ENCODE measurements around the gene LIPC.

LIPC gene

GRCh38 chr15:58469432-58470353 is 37.9 kb downstream of the LIPC start:
- CTCF ChIA-PET, result interaction anchor here (0.7 kb wide), 1 partner anchor 257 kb away, joined by 3 read pairs; no protein-coding TSS in a partner anchor
- H3K9me3 ChIP-seq (ENCODE audit: control insufficient read depth, insufficient read depth, low read depth, low read length), result no peaks in the 10 kb centered on the region
- no peak overlapping the region for H3K27ac ChIP-seq (ENCODE audit: extremely low read depth, low read depth, low read length)
- no peaks in the 10 kb centered on the region for H3K36me3 ChIP-seq (ENCODE audit: control insufficient read depth in 2 of 2, insufficient read depth in 1 of 2, low read length in 2 of 2)
- POLR2A ChIA-PET, result no interaction called here
- H3K4me1 ChIP-seq (ENCODE audit: control insufficient read depth, insufficient read depth, low read length), result no peaks in the 10 kb centered on the region; the same call in 1 of the 2 replicates
- H3K4me3 ChIP-seq (ENCODE audit: low read depth, low read length), result no peak overlapping the region
- TF ChIP-seq ZNF792 (tag by site-specific recombination; IDR thresholded peaks at IDR 0.05), result no peak
- no peak for TF ChIP-seq ZBTB48 (tag by site-specific recombination; IDR thresholded peaks at IDR 0.05)
- TF ChIP-seq ZNF121 (tag by site-specific recombination; IDR thresholded peaks at IDR 0.05), result no peak
- TF ChIP-seq ZNF701 (tag by site-specific recombination; IDR thresholded peaks at IDR 0.05), result no peak
- no peak for TF ChIP-seq SCRT1 (tag by site-specific recombination; IDR thresholded peaks at IDR 0.05; ENCODE audit: borderline replicate concordance)
- TF ChIP-seq, protein P1, sequence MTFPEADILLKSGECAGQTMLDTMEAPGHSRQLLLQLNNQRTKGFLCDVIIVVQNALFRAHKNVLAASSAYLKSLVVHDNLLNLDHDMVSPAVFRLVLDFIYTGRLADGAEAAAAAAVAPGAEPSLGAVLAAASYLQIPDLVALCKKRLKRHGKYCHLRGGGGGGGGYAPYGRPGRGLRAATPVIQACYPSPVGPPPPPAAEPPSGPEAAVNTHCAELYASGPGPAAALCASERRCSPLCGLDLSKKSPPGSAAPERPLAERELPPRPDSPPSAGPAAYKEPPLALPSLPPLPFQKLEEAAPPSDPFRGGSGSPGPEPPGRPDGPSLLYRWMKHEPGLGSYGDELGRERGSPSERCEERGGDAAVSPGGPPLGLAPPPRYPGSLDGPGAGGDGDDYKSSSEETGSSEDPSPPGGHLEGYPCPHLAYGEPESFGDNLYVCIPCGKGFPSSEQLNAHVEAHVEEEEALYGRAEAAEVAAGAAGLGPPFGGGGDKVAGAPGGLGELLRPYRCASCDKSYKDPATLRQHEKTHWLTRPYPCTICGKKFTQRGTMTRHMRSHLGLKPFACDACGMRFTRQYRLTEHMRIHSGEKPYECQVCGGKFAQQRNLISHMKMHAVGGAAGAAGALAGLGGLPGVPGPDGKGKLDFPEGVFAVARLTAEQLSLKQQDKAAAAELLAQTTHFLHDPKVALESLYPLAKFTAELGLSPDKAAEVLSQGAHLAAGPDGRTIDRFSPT (tag by site-specific recombination; IDR thresholded peaks at IDR 0.05), result no peak
- TF ChIP-seq ZNF324 (tag by site-specific recombination; IDR thresholded peaks at IDR 0.05), result no peak
- TF ChIP-seq HOXD13 (CRISPR knock-in tag; IDR thresholded peaks at IDR 0.05; ENCODE audit: borderline replicate concordance), result no peak
- TF ChIP-seq ZNF621 (tag by site-specific recombination; IDR thresholded peaks at IDR 0.05), result no peak
- TF ChIP-seq ZNF48 (tag by site-specific recombination; IDR thresholded peaks at IDR 0.05), result no peak
- TF ChIP-seq ZNF18 (tag by site-specific recombination; IDR thresholded peaks at IDR 0.05), result no peak
- TF ChIP-seq ZBTB17 (tag by site-specific recombination; IDR thresholded peaks at IDR 0.05), result no peak
- TF ChIP-seq ZNF660 (tag by site-specific recombination; IDR thresholded peaks at IDR 0.05), result peak; percentile 61
- TF ChIP-seq ZNF114 (tag by site-specific recombination; IDR thresholded peaks at IDR 0.05), result no peak
- no peak for TF ChIP-seq ZNF501 (tag by site-specific recombination; IDR thresholded peaks at IDR 0.05)
- peak; percentile 59; the same call in 1 of the 2 replicates for TF ChIP-seq SP7 (tag by site-specific recombination; IDR thresholded peaks at IDR 0.05)
- no peak for TF ChIP-seq ZNF830 (tag by site-specific recombination; IDR thresholded peaks at IDR 0.05; ENCODE audit: low read depth)
- no peak for TF ChIP-seq ZNF155 (tag by site-specific recombination; IDR thresholded peaks at IDR 0.05)
- TF ChIP-seq, protein P2, sequence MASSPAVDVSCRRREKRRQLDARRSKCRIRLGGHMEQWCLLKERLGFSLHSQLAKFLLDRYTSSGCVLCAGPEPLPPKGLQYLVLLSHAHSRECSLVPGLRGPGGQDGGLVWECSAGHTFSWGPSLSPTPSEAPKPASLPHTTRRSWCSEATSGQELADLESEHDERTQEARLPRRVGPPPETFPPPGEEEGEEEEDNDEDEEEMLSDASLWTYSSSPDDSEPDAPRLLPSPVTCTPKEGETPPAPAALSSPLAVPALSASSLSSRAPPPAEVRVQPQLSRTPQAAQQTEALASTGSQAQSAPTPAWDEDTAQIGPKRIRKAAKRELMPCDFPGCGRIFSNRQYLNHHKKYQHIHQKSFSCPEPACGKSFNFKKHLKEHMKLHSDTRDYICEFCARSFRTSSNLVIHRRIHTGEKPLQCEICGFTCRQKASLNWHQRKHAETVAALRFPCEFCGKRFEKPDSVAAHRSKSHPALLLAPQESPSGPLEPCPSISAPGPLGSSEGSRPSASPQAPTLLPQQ (tag by site-specific recombination; IDR thresholded peaks at IDR 0.05), result 0 out of 2 replicates have a peak, but pooled peaks have one; percentile 26
- TF ChIP-seq ZNF645 (tag by site-specific recombination; IDR thresholded peaks at IDR 0.05), result no peak
- TF ChIP-seq, protein P3, sequence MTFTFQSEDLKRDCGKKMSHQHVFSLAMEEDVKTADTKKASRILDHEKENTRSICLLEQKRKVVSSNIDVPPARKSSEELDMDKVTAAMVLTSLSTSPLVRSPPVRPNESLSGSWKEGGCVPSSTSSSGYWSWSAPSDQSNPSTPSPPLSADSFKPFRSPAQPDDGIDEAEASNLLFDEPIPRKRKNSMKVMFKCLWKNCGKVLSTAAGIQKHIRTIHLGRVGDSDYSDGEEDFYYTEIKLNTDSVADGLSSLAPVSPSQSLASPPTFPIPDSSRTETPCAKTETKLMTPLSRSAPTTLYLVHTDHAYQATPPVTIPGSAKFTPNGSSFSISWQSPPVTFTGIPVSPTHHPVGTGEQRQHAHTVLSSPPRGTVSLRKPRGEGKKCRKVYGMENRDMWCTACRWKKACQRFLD (tag by site-specific recombination; IDR thresholded peaks at IDR 0.05), result no peak
- TF ChIP-seq ZIC2 (tag by site-specific recombination; IDR thresholded peaks at IDR 0.05), result peak; percentile 31; the same call in 1 of the 2 replicates
- no peak for TF ChIP-seq ZNF2 (tag by site-specific recombination; IDR thresholded peaks at IDR 0.05)
- TF ChIP-seq PRDM1 (tag by site-specific recombination; IDR thresholded peaks at IDR 0.05), result no peak
- peak; percentile 73 for TF ChIP-seq GLIS1 (tag by site-specific recombination; IDR thresholded peaks at IDR 0.05)
- no peak for TF ChIP-seq ZBTB49 (tag by site-specific recombination; IDR thresholded peaks at IDR 0.05; ENCODE audit: low read depth)
- no peak for TF ChIP-seq ZNF785 (tag by site-specific recombination; IDR thresholded peaks at IDR 0.05)
- no peak for TF ChIP-seq GLI4 (tag by site-specific recombination; IDR thresholded peaks at IDR 0.05)
- TF ChIP-seq ZNF510 (tag by site-specific recombination; IDR thresholded peaks at IDR 0.05; ENCODE audit: insufficient replicate concordance), result no peak

Data from HEK293 (cell line).